Mucosa of descending colon (tissue), 3 donors: ENCODE measurements around the gene ACACA. TPM values are rescaled to one million over a fixed set of nuclear protein-coding genes. Genes with fewer than 3 reads are reported as not detected.

Source experiments
- ATAC-seq: fragments of 200-7000 bp; cut with Tn5 transposase; one replicate; pipeline ENCODE4 v1.9.1; 2020; ENCODE audit warnings: mild to moderate bottlenecking, moderate library complexity
- DNase-seq, 3 donors: peaks; one replicate each; pipeline ENCODE4 v3.0.0-alpha.2; 2020
- H3K36me3 ChIP-seq: fragments of 200-600 bp; one replicate; pipeline ENCODE4 v1.8.0; 2021; ENCODE audit warnings: low read depth, mild to moderate bottlenecking
- H3K4me1 ChIP-seq: fragments of 200-600 bp; one replicate; pipeline ENCODE4 v1.8.0; 2021; ENCODE audit warnings: low read depth, mild to moderate bottlenecking
- H3K4me3 ChIP-seq: fragments of 200-600 bp; one replicate; pipeline ENCODE4 v1.8.0; 2021; ENCODE audit warnings: mild to moderate bottlenecking
- H3K9me3 ChIP-seq: fragments of 200-600 bp; one replicate; pipeline ENCODE4 v1.8.0; 2021; ENCODE audit warnings: mild to moderate bottlenecking
- CTCF ChIP-seq: fragments of 200-600 bp; IDR thresholded peaks from one replicate; pipeline ENCODE4 v1.8.0; 2022; ENCODE audit warnings: antibody characterized with exemption, mild to moderate bottlenecking
- intact Hi-C, 2 donors: fragments of 100-400 bp; cut with DNase I in 1 of 2; cut with micrococcal nuclease in 1 of 2; formaldehyde crosslinking; loops; one replicate each; pipeline versions ENCODE4 v1.11.0 to v1.11.1; 2022; cut with DNase I, micrococcal nuclease
- total RNA-seq, 3 donors: library from RNA; stranded (reverse); fragmentation: NEBNext Ultra II Directional in 2 of 3; extraction: Animal tissue kit (Norgen Biotek cat#: 25700) in 2 of 3; gene quantifications; one replicate each; pipeline versions ENCODE4 v1.2.1 to v1.2.4, GENCODE V29; 2021 to 2023
- donor health status: DM: no; HTN: no; CAD: no; lungs with moderate emphysema.
- donor health status: DM: no; HTN: no; CAD: no.
- donor health status: DM: no; HTN: yes; CAD: no.

Gene ACACA
- total RNA-seq, 3 donors from 2014 or later, result 58.5 to 64.1 (median 60.3) TPM

- Histone ChIP-seq H3K36me3 (no peaks in the 10 kb centered on the region), H3K9me3 (no peaks in the 10 kb centered on the region)
- intact Hi-C loops, result no loop called here
Observed at GRCh38 chr17:37177254-37177870, 229.3 kb downstream of the ACACA start.

GRCh38 chr17:37176723-37177122 is 229.9 kb downstream of the ACACA start:
- Histone ChIP-seq H3K9me3 (no peaks in the 10 kb centered on the region), H3K4me1 (no peaks in the 10 kb centered on the region), H3K36me3 (no peaks in the 10 kb centered on the region), H3K4me3 (no peak overlapping the region)
- intact Hi-C loops, result no loop called here
- TF ChIP-seq CTCF, result no peak
- no peak for DNase-seq
- ATAC-seq, result no peak

More at GRCh38 chr17:37177254-37177870, 229.3 kb downstream of the ACACA start:
- Histone ChIP-seq H3K4me1 (no peaks in the 10 kb centered on the region), H3K4me3 (no peak overlapping the region)
- no peak for ATAC-seq
- DNase-seq, result no peak
- no peak for TF ChIP-seq CTCF

DNA sequence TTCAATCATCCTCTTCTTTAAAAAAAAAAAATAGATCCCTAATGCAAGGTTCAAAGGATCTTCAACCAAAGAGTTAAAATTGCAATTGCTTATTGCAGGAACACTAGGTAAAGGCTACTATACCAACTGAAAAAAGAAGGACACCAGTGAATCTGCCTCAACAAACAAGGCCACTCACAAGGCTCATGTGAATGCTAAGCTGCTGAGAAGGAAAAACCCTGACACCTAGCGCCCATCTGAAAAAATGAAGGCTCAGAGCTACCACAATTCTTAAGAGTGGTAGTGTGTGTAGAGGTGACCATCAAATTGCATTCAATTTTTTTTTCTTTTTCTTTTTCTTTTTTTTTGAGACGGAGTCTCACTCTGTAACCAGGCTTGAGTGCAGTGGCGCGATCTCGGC is 232.4 kb downstream of the ACACA start:
- DNase-seq (peak in 1 of 3 donors; percentile 16), ATAC-seq (peak; percentile 52)
- intact Hi-C loops, result no loop called here

GRCh38 chr17:37170881-37171425 is 235.7 kb downstream of the ACACA start:
- no peak for DNase-seq
- H3K36me3 ChIP-seq, result no peaks in the 10 kb centered on the region
- no peaks in the 10 kb centered on the region for H3K4me1 ChIP-seq
- intact Hi-C loops, result no loop called here
- no peaks in the 10 kb centered on the region for H3K9me3 ChIP-seq
- no peak for ATAC-seq
- no peak overlapping the region for H3K4me3 ChIP-seq
- TF ChIP-seq CTCF, result no peak

More for the DNA sequence above, 232.4 kb downstream of the ACACA start:
- no peaks in the 10 kb centered on the region for H3K4me1 ChIP-seq
- no peak overlapping the region for H3K4me3 ChIP-seq
- no peak for TF ChIP-seq CTCF
- H3K9me3 ChIP-seq, result no peaks in the 10 kb centered on the region
- H3K36me3 ChIP-seq, result no peaks in the 10 kb centered on the region

- no peak for ATAC-seq
- Histone ChIP-seq H3K4me1 (no peaks in the 10 kb centered on the region), H3K9me3 (no peaks in the 10 kb centered on the region), H3K4me3 (no peak overlapping the region), H3K36me3 (no peaks in the 10 kb centered on the region)
- intact Hi-C loops, result no loop called here
- TF ChIP-seq CTCF, result no peak
- DNase-seq, result no peak
Observed at GRCh38 chr17:37168731-37169353, 237.8 kb downstream of the ACACA start.
